ENCODE data around the gene HES1.

Gene HES1

DNA sequence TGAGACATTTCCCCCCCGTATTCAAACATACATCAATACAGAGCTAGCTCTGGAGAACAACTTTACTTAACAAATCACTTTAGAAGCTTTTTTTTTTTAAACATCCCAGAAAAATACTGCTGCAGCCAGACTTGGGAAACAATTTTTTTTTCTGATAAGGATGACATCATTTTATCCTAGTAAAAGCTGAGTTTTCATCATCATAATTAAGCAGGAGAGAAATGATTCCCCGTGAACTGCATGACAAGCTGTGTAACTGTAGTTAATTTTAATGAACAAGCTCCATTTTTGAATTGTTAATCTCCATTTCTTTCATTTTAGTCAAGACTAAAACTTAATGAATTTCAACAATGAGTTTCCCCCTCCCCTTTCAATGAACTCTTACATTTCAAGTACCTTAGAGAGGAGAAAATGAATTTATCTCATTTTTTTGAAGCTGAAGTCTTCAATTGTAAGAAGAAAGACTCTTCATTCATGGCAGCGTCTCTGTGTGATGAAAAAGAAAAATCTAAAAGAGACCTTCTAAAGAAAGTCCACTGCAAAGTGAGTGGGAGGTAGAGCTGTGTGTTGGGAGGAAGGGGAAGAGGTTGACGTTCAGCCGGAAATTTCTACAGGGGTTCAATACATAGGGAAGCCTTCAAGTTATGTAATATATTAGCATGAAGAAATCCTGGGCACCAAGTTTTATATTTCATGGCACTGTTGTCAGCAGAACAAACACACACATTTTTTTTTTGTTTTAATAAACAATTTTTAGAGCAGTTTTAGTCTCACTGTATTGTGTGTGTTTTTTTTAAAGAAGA is 31.7 kb downstream of the HES1 start:
- DNase-seq (ENCODE audit: low read depth): no peak

DNA sequence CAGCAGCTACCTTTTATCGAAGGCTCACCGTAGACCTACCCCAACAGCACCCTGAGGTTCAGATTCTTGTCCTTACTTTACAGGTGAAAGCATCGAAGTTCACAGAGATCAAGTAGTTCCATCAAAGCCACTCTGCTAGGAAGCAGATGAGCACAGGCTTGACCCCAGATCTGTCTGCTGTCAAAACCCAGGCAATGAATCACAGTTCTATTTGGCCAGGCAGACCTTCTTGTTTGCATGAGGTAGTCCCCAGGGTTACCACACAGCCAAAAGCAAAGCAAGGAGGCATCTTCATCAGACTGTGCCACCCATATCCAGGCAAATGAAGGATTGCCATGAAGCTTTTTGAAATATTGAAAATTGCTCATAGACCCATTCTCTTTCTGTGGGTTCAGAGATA is 33.0 kb downstream of the HES1 start:
- DNase-seq (ENCODE audit: low read depth): no peak

DNA sequence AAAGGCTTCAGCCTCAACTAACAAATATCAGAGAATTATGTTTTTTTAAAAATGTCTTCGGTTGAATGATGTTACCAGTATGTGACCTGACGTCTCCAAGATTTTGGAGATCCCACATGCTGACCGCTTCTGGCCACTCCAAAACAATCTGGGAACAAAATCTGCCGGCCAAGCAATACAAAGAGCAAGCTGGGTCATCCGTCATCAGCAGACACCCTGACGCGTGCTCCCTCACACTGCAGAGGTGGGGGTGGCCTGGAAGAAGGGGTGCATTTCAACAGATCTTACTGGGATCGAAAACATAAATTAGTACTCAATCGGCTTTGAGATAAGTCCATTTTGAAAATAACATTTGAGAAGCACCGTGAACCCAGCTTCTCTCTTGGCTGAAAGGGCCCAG is 33.6 kb downstream of the HES1 start:
- DNase-seq (ENCODE audit: low read depth): no peak

DNA sequence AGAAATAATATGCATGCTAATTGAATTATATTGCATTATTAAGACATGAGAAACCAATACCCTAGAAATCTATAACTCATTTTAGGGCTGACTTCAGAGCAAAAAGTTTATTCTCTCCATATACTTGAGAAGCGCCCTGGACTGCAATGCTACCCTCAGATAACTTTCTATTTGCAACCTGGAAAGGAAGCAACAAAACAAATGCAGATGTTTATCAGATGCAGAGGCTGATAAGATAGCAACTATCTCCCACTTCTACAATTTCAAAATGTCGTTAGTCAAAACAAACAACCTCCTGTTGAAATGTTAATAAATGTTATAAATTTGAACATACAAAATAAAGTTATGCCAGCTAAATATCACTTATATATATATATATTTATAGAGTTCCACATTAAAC is 34.8 kb downstream of the HES1 start:
- DNase-seq (ENCODE audit: low read depth): no peak

DNA sequence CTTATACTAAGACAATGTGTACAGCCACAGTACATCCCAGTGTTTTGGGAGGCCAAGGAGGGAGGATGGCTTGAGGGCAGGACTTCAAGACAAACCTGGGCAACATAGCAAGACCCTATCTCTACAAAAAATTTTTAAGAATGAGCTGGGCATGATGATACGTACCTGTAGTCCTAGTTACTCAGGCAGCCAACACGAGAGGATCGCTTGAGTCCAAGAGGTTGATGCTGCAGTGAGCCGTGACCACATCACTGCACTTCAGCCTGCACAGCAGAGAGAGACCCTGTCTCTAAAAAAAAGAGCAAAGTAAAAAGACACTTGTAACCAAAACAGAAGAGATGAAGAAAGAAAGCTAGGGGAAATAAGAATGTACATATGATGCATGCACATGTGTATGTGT is 38.5 kb downstream of the HES1 start:
- no peak for DNase-seq (ENCODE audit: low read depth)

DNA sequence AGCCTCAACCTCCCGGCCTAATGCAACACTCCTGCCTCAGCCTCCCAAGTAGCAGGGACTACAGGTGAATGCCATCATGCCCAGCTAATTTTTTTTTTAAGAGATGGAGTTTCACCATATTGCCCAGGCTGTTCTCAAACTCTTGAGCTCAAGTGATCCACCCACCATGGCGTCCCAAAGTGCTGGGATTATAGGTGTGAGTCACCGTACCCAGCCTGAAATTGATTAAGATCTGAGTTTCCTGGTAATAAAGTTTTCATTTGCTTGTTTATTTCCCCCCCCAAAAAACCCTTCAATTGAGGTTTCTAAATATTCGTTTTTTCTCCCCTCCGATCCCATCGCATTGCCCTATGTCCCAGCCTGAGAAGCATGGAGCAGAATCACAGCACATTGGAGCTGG is 39.0 kb downstream of the HES1 start:
- no peak for DNase-seq (ENCODE audit: low read depth)

DNA sequence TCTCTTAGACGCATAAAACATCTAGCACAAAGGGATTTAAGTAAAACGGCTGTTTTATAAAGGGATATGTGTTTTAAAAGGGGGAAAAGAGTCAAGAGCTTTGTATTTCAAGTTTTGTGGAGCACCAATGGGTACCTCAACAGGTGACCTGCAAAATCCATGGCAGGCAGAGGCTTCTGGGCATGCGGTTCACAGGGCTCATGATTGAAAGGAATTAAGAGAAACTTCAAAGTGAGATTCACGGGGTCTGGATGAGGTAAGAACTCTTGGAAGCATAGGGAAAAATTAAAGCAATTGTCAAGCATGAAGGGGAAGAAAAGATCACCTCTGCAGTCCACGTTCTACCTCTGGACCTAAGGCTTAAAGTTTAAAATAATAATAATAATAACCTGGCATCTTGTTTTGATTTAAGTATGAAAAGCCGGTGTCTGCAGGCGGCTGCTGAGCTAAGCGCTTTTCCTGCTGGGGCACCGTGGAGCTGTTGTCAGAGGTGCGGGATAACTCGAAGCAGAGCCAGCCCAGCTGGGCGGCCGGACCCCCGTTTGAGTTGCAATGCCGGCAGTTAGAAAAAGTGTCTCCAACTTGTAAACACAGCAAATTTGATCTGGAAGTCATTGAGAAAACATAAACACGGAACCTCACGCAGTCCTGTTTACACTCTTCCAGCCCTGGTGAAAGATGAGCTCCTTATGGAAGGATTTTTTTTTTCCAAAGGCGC is 40.5 kb downstream of the HES1 start:
- no peak for DNase-seq (ENCODE audit: low read depth)

DNA sequence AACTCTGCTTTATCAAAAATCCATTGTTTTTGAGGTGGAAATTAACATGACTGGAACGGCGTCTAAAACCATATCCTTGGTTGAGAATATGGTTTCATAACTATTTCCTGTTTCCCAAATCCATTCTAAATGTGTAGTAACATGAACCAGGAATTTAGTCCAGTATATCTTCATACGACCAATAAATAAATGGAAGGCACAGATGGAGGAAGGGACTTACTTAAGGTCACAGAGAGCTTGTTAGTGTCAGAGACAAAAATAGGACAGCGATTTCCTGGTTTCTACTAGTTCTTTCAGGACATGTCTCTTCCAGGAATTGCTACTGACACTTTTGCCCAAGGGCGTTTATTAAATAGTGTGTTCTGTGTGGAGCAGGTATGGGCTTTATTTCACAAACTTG is 41.2 kb downstream of the HES1 start:
- DNase-seq (ENCODE audit: low read depth): no peak

DNA sequence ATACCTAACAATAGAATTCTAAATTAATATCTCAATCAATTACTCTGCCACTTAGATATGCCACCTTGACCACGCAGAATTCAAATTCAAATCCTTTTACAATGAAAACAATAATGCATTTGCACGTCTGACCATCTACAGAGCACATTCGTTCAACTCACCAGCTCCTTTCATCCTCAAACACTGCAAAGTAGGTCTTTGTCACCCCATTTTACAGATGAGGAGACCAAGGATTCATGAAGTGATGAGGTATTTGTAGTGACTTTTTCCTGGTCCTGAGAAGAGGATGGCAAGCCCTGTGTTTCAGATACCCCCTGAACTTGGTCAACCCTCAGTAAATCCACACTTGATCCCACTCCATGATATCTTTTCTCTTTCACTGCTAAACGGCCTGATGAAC is 42.2 kb downstream of the HES1 start:
- DNase-seq (ENCODE audit: low read depth): no peak

DNA sequence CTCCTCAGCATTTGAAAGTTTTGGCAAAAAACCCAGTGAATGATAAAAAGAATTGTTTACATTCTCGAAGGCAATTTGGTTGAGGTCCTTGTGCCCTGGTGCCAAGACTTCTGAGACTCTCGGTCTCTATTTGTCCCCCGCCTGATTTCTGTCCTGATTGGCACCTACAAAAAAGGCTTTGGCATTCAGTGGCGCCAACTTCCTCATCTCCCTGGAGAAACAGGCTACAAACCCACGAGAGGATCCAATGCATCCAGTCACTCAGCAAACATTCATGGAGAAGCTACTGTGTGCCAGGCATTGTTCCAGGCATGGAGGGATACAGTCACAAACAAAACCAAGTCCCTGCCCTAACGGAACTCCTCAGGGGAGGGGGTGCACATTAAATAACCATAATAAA is 42.7 kb downstream of the HES1 start:
- no peak for DNase-seq (ENCODE audit: low read depth)

DNA sequence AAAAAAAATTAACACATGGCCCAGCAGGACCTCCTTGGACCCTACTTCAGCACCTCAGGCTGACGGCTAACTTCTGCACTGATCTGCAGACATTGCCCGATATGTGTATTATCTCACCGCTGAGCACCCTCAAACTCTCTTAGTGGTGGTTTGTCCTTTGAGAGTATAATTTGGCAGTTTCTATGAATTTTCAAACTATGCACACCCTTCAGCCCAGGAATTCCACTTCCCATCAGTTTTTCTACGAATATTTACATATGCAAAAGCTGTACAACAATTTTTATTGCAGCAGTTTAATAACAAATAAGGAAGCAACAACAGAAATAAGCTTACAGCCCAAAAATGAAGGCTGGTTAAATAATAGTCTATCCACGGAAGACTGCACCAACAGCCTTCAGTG is 44.6 kb downstream of the HES1 start:
- no peak for DNase-seq (ENCODE audit: low read depth)

DNA sequence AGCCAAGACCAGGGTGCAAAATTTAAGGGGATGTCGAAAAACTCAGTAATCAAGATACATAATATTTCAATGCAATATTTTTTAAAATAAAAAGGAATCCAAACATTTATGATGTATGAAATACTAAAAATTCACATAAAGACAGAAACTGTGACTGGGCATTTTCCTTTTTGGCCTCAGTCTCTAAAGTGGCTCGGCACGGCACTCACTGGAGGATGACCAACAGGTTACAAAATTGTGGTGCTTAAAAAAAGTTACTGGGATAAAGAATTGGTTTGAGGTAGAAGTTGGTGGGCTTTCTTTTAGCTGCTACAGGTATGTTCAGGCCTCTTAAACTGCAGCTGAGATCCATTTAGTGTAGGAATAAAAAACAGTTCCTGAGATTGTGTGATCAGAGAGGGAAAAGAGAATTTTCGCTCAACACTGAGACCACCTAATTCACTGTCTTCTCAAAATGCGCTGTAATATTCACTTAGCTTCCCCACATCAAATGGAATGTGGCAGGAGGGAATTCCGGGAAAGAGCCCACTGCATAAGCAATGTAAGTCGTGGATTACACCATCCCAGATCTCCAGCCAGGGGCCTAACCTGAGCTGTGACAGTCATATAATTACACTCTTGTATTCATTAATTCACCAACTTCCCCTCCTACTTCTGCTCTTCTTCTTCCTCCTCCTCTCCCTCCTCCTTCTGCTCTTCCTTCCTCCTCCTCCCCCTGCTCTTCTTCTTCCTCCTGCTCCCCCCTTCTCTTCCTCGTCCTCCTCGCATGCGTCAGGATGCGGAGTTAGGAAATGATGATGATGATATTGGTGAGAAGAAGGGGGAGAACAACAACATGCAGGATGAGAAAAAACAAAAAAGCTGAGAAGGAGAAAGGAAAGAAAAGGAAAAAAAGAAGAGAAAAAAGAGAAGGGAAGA is 45.9 kb downstream of the HES1 start:
- DNase-seq (ENCODE audit: low read depth): no peak

DNA sequence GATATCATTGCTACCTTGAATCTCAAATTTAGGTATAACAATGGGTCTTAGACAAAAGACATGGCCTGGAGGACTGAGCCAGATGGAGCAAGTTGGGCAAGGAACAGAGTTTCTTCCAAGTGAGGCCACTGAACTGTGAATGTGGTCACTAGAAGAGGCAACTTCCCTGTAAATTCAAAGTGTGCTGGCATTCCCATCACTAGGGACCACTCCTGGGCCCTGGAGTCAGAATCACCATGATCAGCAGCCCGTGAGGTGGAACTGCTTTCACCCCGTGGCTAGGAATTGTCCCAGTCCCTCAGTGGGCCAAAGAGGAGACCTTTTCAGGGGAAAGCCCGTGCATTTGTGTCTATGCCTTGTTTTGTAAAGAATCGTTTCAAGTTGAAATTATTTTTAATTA is 47.3 kb downstream of the HES1 start:
- no peak for DNase-seq (ENCODE audit: low read depth)

DNA sequence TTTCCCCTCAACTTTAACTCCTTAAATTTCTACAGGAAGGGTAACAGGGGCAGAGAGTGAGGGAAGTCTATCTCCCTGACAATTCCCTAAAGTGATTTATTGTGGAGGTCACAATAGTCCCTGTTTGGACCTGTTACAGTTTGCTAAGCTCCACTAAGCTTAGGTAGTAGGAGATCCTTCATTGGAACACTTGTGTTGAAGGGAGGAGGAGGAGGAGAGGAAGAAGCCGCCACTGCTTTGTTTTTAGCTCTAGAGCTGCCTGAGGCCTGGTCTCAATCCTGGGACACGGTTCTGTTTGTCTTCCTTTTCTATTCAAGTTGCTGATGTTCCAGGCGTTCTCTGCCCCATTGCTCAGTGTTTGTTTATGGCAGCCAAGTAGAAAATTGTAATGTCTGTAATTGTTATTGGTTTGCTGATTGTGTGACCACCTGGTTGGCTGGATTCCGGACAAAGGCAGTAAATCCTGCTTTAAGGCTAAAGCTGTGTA is 48.4 kb downstream of the HES1 start:
- no peak for DNase-seq (ENCODE audit: low read depth)

DNA sequence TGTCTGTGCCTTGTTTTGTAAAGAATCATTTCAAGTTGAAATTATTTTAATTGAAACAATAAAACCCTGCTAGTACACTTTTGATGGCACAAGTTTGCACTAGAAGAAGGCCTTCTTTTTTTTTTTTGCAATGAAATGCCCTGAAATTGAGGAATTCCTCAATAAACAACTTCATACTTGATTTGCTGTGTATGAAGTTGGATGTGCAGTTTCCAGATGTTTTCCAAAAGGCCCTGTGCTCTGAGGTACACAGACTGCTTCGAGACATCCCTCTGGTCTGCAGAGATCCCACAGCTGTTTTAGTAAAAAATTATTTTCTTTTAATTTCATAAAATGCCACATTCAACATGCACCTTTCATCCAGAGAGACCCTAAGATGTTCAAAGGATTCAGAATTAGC is 48.9 kb downstream of the HES1 start:
- no peak for DNase-seq (ENCODE audit: low read depth)

DNA sequence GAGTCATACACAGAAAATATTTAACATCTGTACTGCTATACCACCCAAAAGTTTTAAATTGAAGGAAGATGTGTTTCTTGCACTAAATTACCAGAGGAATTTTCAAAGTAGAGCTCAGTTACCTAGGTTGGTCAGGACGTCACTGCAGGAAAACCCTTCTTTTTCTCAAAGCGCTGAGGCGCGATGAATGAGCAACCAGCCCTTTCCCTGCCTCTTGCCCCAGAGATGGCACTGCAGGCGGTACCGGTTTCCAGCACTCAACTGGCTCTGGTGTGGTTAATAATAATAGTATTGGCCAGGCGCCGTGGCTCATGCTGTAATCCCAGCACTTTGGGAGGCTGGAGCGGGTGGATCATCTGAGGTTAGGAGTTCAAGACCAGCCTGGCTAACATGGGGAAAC is 49.3 kb downstream of the HES1 start:
- DNase-seq (ENCODE audit: low read depth): no peak

DNA sequence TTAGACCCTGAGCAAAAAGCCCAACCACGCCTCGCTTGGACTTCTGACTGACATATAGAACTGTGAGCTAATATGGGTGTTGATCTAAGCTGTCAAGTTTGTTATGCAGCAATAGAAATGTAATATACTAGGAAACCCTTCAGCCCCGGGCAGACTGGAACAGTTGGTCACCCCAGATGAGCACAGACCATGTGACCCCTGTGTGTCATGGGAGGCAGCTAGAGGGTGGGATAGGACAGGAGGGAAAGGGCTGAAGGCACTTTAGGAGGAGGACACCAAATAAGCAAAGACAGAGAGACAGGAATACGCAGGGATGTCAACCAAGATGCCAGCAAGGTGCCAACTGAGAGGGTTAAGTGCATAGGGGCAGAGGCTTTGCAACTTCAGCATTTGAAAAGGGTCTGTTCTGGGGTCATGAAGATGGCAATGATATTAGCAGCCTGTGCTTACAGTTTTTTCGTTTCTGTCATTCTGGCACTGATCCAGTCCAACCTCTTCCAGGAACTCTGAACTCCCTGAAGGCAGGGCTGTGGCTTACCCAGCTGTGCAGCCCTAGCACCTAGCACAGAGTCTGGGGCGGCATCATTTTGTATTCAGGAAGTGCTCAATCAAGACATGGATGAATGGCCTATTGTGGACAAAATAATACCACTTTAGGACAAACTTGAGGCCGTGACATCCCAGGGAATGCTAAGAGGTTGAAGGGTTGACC is 51.4 kb downstream of the HES1 start:
- no peak for DNase-seq (ENCODE audit: low read depth)
